H1 (cell line): ENCODE measurements around the gene COQ10B. TPM values are rescaled to one million over a fixed set of nuclear protein-coding genes. Genes with fewer than 3 reads are reported as not detected.

ENCODE experiments used
- GTF2F1 ChIP-seq: IDR thresholded peaks from 2 replicates; pipeline ENCODE4 v1.6.1; 2012; ENCODE audit warnings: low read depth, low read length, improper control_type of control experiment, borderline replicate concordance
- polyA plus RNA-seq, 7 experiments: library from polyadenylated mRNA; depleted of rRNA in 3 of 7; stranded (reverse) in 5 of 7; unstranded in 2 of 7; fragments of >200 nt in 5 of 7; fragments of 200-250 nt in 2 of 7; gene quantifications; 1 replicate in 5 of 7; 2 replicates in 1 of 7; 4 replicates in 1 of 7; pipeline versions ENCODE4 v1.2.1 to v1.2.3, GENCODE V29; 2011 to 2013; ENCODE audit warnings: missing spikeins in 2 of 7, mixed read lengths in 2 of 7
- total RNA-seq: library from RNA; stranded (reverse); fragmentation: NEBNext Ultra II Directional; extraction: Animal tissue kit (Norgen Biotek cat#: 25700); gene quantifications from 2 replicates; pipeline ENCODE4 v1.2.1, GENCODE V29; 2021

Gene COQ10B
- total and polyA plus RNA-seq, 2 of the 8 experiments (the other 6 are each of a cell fraction or from before 2014, with no cell fraction given), result 1.9 to 17.3 TPM

DNA sequence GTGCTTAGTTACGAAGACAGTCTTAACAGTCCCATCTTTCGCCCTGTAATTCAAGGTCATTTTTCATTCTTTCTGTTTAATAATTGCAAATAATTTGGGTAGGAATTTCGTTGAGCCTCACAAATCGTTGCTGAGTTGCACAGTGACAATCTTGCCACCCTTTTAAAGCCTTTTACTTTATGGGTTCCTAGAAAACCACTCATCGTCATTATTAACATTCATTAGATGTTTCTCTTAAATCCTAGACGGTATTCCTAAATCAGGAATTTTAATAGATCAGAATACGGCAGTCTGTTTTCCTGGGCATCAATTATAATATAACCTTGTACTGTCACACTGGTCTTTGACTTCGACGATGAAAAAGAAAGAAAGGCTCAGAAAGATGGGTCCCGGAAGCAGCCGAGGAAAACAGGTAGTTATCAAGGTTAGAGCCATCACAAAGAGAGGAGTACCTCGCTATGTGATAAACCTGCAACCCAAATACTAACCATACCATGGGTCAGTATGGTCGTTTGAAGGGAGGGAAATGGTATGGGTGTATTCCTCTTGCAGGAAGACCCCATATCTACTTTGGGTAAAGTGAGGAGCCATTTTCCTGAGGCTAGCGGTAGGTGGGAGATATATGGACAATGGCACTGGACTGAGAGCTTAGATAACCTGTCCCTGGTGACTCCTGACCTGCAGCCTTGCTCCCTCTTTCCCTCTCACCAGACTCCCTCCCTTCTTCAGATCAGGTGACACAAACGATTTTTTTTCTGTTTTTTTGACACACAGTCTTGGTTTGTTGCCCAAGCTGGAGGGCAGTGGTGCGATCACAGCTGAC, 17.5 kb upstream of the COQ10B start (continued):
- no peak for TF ChIP-seq GTF2F1
